ENCODE measurements around the gene CIRBP.

DNA sequence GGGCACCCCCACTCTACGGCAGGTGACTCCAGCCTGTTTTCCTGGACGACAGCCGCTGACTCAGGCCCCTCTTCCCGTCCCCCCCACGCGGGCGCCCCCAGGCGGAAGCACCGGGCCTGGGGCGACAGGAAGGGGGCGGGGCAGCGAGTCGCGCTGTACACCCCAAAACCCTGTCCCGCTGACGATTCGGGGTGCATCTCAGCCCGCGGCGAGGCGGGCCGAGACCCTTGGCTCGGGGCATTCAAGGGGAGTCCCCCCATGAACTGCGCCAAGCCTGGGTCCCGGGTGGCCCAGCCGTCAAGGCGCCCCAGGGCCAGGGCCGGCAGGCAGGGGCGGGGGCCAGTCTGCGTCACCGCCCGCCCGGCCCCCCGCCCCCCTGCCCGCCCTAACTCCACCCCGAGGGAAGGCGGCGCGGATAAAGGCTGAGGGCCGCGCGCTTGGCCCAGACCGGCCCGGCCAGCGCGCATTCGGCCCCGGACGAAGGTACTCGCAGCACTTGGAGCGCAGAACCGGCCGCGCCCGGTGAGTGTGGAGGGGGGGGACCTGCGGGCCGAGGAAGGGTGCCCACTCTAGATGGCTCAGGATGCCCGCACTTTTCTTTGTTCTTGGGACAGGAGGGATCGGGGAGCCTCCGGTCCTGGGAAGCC is 20.9 kb upstream of the CIRBP start, which contains the start of gene MIDN:
- TF ChIP-seq, protein P1, sequence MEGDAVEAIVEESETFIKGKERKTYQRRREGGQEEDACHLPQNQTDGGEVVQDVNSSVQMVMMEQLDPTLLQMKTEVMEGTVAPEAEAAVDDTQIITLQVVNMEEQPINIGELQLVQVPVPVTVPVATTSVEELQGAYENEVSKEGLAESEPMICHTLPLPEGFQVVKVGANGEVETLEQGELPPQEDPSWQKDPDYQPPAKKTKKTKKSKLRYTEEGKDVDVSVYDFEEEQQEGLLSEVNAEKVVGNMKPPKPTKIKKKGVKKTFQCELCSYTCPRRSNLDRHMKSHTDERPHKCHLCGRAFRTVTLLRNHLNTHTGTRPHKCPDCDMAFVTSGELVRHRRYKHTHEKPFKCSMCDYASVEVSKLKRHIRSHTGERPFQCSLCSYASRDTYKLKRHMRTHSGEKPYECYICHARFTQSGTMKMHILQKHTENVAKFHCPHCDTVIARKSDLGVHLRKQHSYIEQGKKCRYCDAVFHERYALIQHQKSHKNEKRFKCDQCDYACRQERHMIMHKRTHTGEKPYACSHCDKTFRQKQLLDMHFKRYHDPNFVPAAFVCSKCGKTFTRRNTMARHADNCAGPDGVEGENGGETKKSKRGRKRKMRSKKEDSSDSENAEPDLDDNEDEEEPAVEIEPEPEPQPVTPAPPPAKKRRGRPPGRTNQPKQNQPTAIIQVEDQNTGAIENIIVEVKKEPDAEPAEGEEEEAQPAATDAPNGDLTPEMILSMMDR (IDR thresholded peaks at IDR 0.05): peak in 1 of 5 experiments; percentile 15
- TF ChIP-seq POLR2A (IDR thresholded peaks at IDR 0.05) (peak; percentile 72 to 87), EP300 (IDR thresholded peaks at IDR 0.05) (peak; percentile 29 to 92)
